IPS DF 4.7 (cell line): ENCODE data around the gene CLEC10A.
A peak's percentile ranks its signal among the peaks of the same experiment; 100 is the strongest.

Experiments used
- DNase-seq: peaks from one replicate; pipeline ENCODE4 v3.0.0-alpha.2; 2013; ENCODE audit warnings: low spot score; ENCODE audit errors: extremely low read depth

The CLEC10A gene

DNA sequence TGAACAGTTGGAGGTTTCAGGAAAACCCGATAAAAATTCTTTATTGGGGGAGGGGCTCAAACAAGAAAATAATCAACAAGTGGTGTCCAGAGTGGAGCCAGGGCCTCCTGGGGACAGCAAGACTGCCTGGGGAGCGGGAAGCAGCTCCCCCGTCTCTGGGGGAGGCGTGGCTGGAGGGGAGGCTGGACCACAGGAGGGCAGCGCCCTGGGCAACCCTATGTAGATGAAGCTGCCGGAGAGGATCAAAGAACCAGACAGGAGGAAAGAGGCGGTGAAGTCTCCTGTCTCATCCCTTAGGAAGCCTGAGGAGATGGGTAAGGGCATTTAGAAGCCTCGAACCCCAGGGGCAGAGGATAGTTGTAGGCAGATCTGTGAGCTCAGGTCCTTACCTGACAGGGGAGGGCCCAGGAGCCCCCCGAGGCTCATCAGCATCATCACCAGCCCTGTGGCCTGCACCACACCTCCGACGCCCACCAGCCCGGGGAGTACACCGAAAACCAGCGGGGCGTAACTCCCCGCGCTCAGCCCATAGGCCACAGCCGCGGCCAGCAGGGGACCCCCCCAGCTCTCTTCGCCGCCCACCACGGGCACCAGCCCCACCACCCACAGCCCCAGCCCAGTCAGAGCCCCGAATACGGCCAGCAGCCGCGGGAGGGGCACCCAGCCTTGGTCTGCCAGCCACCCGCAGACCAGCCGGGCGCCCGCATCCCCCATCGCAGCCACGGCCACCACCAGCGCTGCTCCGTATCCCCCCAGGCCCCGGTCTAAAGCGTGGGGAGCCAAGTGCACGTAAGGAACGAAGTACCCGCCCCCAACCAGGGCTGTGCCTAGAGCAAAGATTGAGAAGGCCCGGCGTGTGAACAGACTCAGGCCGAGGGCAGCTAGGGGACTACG, 38.2 kb downstream of the CLEC10A start:
- no peak for DNase-seq

GRCh38 chr17:7039832-7040231, 40.2 kb downstream of the CLEC10A start:
- DNase-seq = no peak

- no peak for DNase-seq
Measured at GRCh38 chr17:7038025-7038862, 41.8 kb downstream of the CLEC10A start.

DNA sequence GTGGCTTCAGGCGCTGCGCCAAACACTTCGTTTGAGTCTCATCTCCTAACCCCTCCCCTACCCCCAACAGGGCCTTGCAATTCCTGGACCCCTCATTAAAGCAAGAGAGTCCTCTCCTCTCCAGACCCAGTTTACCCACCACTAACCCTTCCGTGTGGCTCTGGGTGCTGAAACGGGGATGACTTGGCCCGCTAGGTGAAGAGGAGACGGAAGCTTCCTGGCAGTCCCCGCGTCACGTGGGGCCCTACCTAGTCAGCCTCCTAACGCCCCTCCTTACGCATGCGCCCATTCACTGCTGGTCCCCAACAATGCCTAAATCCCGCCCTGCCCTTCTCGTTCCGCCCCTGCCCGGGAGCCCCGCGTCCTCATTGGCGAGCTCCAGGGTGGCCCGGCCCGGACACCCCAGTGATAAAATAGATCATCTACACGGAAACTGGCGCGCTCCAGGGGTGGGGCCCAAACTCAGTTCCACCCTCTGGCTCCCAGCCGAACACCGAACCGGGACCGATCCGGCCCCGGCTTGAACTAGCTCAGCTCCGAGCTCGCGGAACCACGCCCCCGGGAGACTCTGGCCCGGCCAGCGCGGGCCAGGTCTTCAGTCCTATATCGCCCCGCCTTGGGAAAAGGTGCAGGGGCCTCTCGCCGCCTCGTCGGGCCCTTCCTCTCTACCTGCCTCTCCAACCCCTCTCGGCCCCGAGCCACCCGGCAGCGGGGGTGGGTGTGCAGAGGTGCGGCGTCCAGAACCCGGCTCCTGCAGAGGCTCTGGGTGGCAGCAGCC, 44.3 kb downstream of the CLEC10A start, which contains the start of gene SLC16A13:
TSS of gene SLC16A13 (plus strand) at position 425 of the 778 bp plus-strand sequence. CDS start 368 bp downstream, outside the sequence.
- DNase-seq = peak; percentile 89

DNA sequence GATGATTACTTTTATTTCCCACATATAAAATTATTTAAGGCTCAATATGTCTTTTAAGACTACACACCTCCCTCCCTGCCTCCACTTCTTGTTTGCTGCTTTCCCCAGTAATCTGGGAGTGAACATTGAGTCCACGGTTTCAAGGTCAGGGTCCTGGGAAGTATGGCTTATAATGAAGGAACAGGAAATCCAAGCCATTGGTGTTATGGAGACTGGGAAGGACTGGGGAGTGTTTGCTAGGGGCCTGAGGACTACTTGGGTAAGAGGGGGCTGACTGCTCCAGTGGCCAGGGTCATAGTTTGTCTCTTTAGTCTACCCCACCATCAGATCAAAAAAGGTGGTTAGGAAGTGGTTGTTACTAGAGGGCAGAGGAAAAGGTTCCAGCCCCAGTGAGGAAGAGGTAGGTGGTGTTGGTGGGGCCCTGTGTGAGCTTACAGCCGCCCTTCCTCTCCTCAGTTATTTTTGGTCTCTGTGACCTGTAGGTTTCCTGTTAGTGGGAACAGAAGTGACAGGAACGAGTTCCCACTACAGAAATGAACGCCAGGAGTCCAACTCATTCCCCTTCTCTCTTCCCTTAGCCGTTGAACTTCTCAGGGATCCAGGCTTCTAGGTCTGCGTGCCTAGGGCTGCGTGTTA, 45.0 kb downstream of the CLEC10A start:
- no peak for DNase-seq

GRCh38 chr17:7029659-7030058, 50.4 kb downstream of the CLEC10A start:
- DNase-seq = no peak

DNA sequence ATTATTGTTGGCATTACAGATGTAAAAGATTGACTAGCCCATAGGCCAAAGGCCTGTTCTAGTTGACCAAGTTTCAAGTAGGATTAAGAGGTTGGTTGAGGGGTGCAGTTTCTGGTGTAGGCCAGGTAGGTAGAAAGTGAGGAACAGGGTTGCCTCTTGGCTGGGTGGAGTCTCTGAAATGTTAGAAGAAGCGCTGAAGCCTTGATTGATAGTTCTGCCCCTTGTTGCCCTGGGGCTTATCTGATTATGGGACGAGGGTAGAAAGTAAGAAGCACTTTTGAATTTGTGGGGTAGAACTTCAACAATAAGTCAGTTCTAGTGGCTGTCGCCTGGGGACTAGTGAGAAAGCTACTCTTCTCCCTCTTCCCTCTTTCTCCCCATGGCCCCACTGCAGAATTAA, 51.0 kb downstream of the CLEC10A start:
- no peak for DNase-seq

DNA sequence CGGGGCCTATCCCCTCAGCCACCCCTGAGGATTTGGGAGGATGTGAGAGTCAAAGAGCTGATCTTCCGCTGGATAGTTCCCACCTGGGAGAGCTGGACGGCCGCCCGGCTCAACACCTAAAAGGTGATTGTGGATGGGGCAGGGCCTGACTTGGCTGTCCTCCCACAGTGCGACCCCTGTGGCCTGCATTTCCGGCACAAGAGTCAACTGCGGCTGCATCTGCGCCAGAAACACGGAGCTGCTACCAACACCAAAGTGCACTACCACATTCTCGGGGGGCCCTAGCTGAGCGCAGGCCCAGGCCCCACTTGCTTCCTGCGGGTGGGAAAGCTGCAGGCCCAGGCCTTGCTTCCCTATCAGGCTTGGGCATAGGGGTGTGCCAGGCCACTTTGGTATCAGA, 52.7 kb downstream of the CLEC10A start:
- no peak for DNase-seq

- DNase-seq = no peak
Measured at GRCh38 chr17:7026471-7027115, 53.5 kb downstream of the CLEC10A start.

GRCh38 chr17:7025245-7025644, 54.8 kb downstream of the CLEC10A start:
- no peak for DNase-seq
